H9 (cell line): Measurements from ENCODE around the gene PSPN. TPM values are rescaled to one million over a fixed set of nuclear protein-coding genes. Genes with fewer than 3 reads are reported as not detected.

Experiments
- DNase-seq: peaks from one replicate; pipeline ENCODE4 v3.0.0-alpha.2; 2017
- H2AFZ ChIP-seq: one replicate; pipeline ENCODE4 v1.6.1; 2013; ENCODE audit warnings: mild to moderate bottlenecking, low read length, control low read depth, moderate library complexity
- H2AK5ac ChIP-seq: 2 replicates; pipeline ENCODE4 v1.6.1; 2013; ENCODE audit warnings: low read length, control low read depth, mixed read lengths; ENCODE audit not compliant: insufficient read length
- H2BK120ac ChIP-seq: one replicate; pipeline ENCODE4 v1.6.1; 2013; ENCODE audit warnings: low read depth, mild to moderate bottlenecking, low read length, control low read depth, inconsistent platforms; ENCODE audit not compliant: poor library complexity, severe bottlenecking
- H2BK12ac ChIP-seq: 2 replicates; pipeline ENCODE4 v1.6.1; 2013; ENCODE audit warnings: low read length, control low read depth, mixed read lengths, low read depth; ENCODE audit not compliant: insufficient read length
- H2BK15ac ChIP-seq: 2 replicates; pipeline ENCODE4 v1.6.1; 2013; ENCODE audit warnings: low read depth, low read length, control low read depth
- H2BK20ac ChIP-seq: one replicate; pipeline ENCODE4 v1.6.1; 2013; ENCODE audit warnings: low read depth, mild to moderate bottlenecking, low read length, control low read depth, inconsistent platforms; ENCODE audit not compliant: poor library complexity, severe bottlenecking
- H2BK5ac ChIP-seq: 2 replicates; pipeline ENCODE4 v1.6.1; 2013; ENCODE audit warnings: low read length, control low read depth, mixed read lengths; ENCODE audit not compliant: insufficient read length
- H3K14ac ChIP-seq: 2 replicates; pipeline ENCODE4 v1.6.1; 2013; ENCODE audit warnings: low read length, control low read depth; ENCODE audit not compliant: insufficient read depth
- H3K18ac ChIP-seq: 2 replicates; pipeline ENCODE4 v1.6.1; 2013; ENCODE audit warnings: low read depth, mild to moderate bottlenecking, mixed read lengths, low read length, control low read depth; ENCODE audit not compliant: insufficient read length
- H3K23ac ChIP-seq: 2 replicates; pipeline ENCODE4 v1.6.1; 2013; ENCODE audit warnings: low read length, control low read depth, mixed read lengths, low read depth; ENCODE audit not compliant: insufficient read length
- H3K23me2 ChIP-seq: 2 replicates; pipeline ENCODE4 v1.6.1; 2013; ENCODE audit warnings: low read depth, mild to moderate bottlenecking, mixed read lengths, low read length, control low read depth; ENCODE audit not compliant: insufficient read length, poor library complexity, severe bottlenecking
- H3K27ac ChIP-seq: 2 replicates; pipeline ENCODE4 v1.5.1; 2013; ENCODE audit warnings: low read length, control low read depth, mixed read lengths, low read depth; ENCODE audit not compliant: insufficient read length
- H3K27me3 ChIP-seq: 2 replicates; pipeline ENCODE4 v1.6.1; 2013; ENCODE audit warnings: low read length, control low read depth, inconsistent platforms; ENCODE audit not compliant: insufficient read depth
- H3K4ac ChIP-seq: 2 replicates; pipeline ENCODE4 v1.6.1; 2013; ENCODE audit warnings: low read depth, mild to moderate bottlenecking, control low read depth, inconsistent platforms, low read length, moderate library complexity
- H3K4me1 ChIP-seq: 2 replicates; pipeline ENCODE4 v1.6.1; 2013; ENCODE audit warnings: low read length, control low read depth, inconsistent platforms; ENCODE audit not compliant: insufficient read depth
- H3K4me2 ChIP-seq: 2 replicates; pipeline ENCODE4 v1.6.1; 2013; ENCODE audit warnings: low read length, control low read depth, mixed read lengths; ENCODE audit not compliant: insufficient read length, insufficient read depth
- H3K56ac ChIP-seq: 2 replicates; pipeline ENCODE4 v1.6.1; 2013; ENCODE audit warnings: low read depth, mild to moderate bottlenecking, mixed read lengths, low read length, control low read depth; ENCODE audit not compliant: insufficient read length
- H3K79me1 ChIP-seq: 2 replicates; pipeline ENCODE4 v1.6.1; 2013; ENCODE audit warnings: low read depth, mild to moderate bottlenecking, moderate library complexity, low read length, control low read depth, inconsistent platforms; ENCODE audit not compliant: insufficient read depth, poor library complexity, severe bottlenecking
- H3K79me2 ChIP-seq: 2 replicates; pipeline ENCODE4 v1.6.1; 2013; ENCODE audit warnings: low read length, control low read depth, inconsistent platforms; ENCODE audit not compliant: insufficient read depth
- H3K9ac ChIP-seq: 2 replicates; pipeline ENCODE4 v1.6.1; 2013; ENCODE audit warnings: low read length, control low read depth, mixed read lengths; ENCODE audit not compliant: insufficient read length; ENCODE audit errors: extremely low read depth
- H3K9me3 ChIP-seq: one replicate; pipeline ENCODE4 v1.6.1; 2013; ENCODE audit warnings: low read depth, low read length, inconsistent platforms; ENCODE audit not compliant: control insufficient read depth
- H3T11ph ChIP-seq: one replicate; pipeline ENCODE4 v1.6.1; 2013; ENCODE audit warnings: mild to moderate bottlenecking, low read length, control low read depth, inconsistent platforms
- H4K20me1 ChIP-seq: one replicate; pipeline ENCODE4 v1.6.1; 2013; ENCODE audit not compliant: control insufficient read depth, insufficient read length, insufficient read depth
- H4K5ac ChIP-seq: 2 replicates; pipeline ENCODE4 v1.6.1; 2013; ENCODE audit warnings: low read depth, mild to moderate bottlenecking, mixed read lengths, low read length, control low read depth; ENCODE audit not compliant: insufficient read length
- H4K8ac ChIP-seq: replicated peaks from 2 replicates; pipeline ENCODE4 v1.6.1; 2013; ENCODE audit warnings: low read length, control low read depth, mixed read lengths, low read depth; ENCODE audit not compliant: insufficient read length
- H4K91ac ChIP-seq: 2 replicates; pipeline ENCODE4 v1.6.1; 2013; ENCODE audit warnings: low read depth, mild to moderate bottlenecking, moderate library complexity, mixed read lengths, low read length, control low read depth; ENCODE audit not compliant: insufficient read length
- H3K27ac Mint-ChIP-seq, 3 experiments: 2 replicates in 2 of 3; 3 replicates in 1 of 3; pipeline ENCODE4 v1.8.0; 2020 to 2021; ENCODE audit warnings: mixed read lengths in 3 of 3, mild to moderate bottlenecking in 1 of 3, moderate library complexity in 1 of 3
- H3K27me3 Mint-ChIP-seq: 2 replicates; pipeline ENCODE4 v1.8.0; 2021; ENCODE audit warnings: low read depth, mild to moderate bottlenecking, moderate library complexity, mixed read lengths
- H3K36me3 Mint-ChIP-seq, 3 experiments: 2 replicates in 2 of 3; 3 replicates in 1 of 3; pipeline ENCODE4 v1.8.0; 2020 to 2021; ENCODE audit warnings: low read depth in 3 of 3, mixed read lengths in 3 of 3; ENCODE audit not compliant: insufficient read depth in 1 of 3
- H3K4me1 Mint-ChIP-seq, 2 experiments: 2 replicates each; pipeline ENCODE4 v1.8.0; 2020; ENCODE audit warnings: mixed read lengths in 2 of 2
- H3K4me3 Mint-ChIP-seq, 2 experiments: 2 replicates in 1 of 2; 3 replicates in 1 of 2; pipeline ENCODE4 v1.8.0; 2020 to 2021; ENCODE audit warnings: mild to moderate bottlenecking in 2 of 2, mixed read lengths in 2 of 2, moderate library complexity in 1 of 2
- H3K9me3 Mint-ChIP-seq, 2 experiments: 2 replicates in 1 of 2; 3 replicates in 1 of 2; pipeline ENCODE4 v1.8.0; 2020; ENCODE audit warnings: mild to moderate bottlenecking in 2 of 2, mixed read lengths in 2 of 2, moderate library complexity in 1 of 2
- WGBS: extraction: QIAGEN DNeasy Blood & Tissue Kit; methylation state at CpG from one replicate; pipeline ENCODE4 v1.1.7; 2013; ENCODE audit warnings: missing lambda C conversion rate, low lambda C conversion rate, mixed read lengths; ENCODE audit not compliant: insufficient read length; ENCODE audit errors: extremely low coverage; 5-methylcytosine and 5-hydroxymethylcytosine counted together
- total RNA-seq: library from RNA; stranded (reverse); gene quantifications from 2 replicates; pipeline ENCODE4 v1.2.1, GENCODE V29; 2021
- TF ChIP-seq, protein P1 (sequence below): fragments of 200-600 bp; sonication (generic); conservative IDR thresholded peaks from 3 replicates; pipeline ENCODE4 v1.8.0; 2021; ENCODE audit warnings: antibody characterized with exemption, mild to moderate bottlenecking

The PSPN gene
- total RNA-seq, 1 experiment from 2014 or later, result 2.1 TPM

DNA sequence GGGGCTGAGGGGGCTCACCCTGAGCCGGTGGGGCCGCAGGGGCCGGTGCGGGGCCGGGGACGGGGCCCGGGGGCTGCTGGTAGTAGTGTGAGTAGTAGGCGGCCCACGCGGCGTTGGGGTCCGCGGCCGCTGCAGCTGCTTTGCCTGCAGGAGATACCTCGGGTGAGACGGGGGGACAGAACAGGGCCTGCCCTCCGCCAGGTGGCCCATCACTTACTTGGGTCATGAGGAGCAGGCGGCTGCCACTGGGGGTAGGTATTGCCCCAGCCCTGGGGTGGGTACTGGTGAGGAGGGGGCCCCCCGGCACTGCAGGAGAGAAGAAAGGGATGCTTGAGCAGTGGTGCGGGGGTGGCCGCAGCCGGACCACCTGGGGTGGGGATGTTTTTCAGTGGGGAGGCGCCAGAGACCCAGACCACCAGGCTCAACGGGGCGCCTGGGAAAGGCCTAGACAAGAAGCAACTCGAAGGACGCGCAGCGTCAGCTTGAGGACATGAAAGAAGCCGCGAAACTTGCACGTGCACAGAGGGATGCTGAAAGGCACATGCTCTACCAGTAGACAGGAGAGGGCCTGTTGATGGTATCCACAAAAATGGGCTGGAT, 40.0 kb upstream of the PSPN start:
- H3K9me3 Mint-ChIP-seq, result no peaks in the 10 kb centered on the region; a peak in 1 of 5 replicates
- no peak overlapping the region for H3K18ac ChIP-seq
- no peak overlapping the region for H4K8ac ChIP-seq
- H4K5ac ChIP-seq, result no peak overlapping the region
- no peak overlapping the region for H3T11ph ChIP-seq
- H4K91ac ChIP-seq, result no peak overlapping the region
- H3K4me3 Mint-ChIP-seq, result no peak overlapping the region
- no peaks in the 10 kb centered on the region for H3K9me3 ChIP-seq
- no peak overlapping the region for H3K14ac ChIP-seq
- no peak overlapping the region for H2BK20ac ChIP-seq
- no peak overlapping the region for H2BK5ac ChIP-seq
- peaks cover 3 to 21% of the 10 kb centered on the region in 2 experiments for H3K4me1 Mint-ChIP-seq
- DNase-seq, result no peak
- H3K9ac ChIP-seq, result no peak overlapping the region
- no peak overlapping the region for H2BK120ac ChIP-seq
- no peak overlapping the region for H2BK15ac ChIP-seq
- H2AFZ ChIP-seq, result no peak overlapping the region
- peaks cover 10% of the 10 kb centered on the region; the same call in 1 of the 2 replicates for H3K79me2 ChIP-seq
- no peaks in the 10 kb centered on the region for H3K27me3 Mint-ChIP-seq
- H3K79me1 ChIP-seq, result peaks cover 3% of the 10 kb centered on the region
- TF ChIP-seq, protein P1, sequence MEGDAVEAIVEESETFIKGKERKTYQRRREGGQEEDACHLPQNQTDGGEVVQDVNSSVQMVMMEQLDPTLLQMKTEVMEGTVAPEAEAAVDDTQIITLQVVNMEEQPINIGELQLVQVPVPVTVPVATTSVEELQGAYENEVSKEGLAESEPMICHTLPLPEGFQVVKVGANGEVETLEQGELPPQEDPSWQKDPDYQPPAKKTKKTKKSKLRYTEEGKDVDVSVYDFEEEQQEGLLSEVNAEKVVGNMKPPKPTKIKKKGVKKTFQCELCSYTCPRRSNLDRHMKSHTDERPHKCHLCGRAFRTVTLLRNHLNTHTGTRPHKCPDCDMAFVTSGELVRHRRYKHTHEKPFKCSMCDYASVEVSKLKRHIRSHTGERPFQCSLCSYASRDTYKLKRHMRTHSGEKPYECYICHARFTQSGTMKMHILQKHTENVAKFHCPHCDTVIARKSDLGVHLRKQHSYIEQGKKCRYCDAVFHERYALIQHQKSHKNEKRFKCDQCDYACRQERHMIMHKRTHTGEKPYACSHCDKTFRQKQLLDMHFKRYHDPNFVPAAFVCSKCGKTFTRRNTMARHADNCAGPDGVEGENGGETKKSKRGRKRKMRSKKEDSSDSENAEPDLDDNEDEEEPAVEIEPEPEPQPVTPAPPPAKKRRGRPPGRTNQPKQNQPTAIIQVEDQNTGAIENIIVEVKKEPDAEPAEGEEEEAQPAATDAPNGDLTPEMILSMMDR, result no peak
- H3K23ac ChIP-seq, result no peak overlapping the region
- WGBS, result no CpG with 5 or more reads among the region's 32 CpGs
- peaks cover 37 to 75% (median 75%) of the 10 kb centered on the region in 3 experiments for H3K36me3 Mint-ChIP-seq
- H4K20me1 ChIP-seq, result no peaks in the 10 kb centered on the region
- no peaks in the 10 kb centered on the region for H3K4me1 ChIP-seq
- peak overlapping the region in 1 of 3 experiments; percentile 72; a peak in 1 of 7 replicates for H3K27ac Mint-ChIP-seq
- no peak overlapping the region for H2BK12ac ChIP-seq
- H3K4me2 ChIP-seq, result no peak overlapping the region
- H3K27me3 ChIP-seq, result no peaks in the 10 kb centered on the region
- no peak overlapping the region for H3K27ac ChIP-seq
- no peak overlapping the region for H3K56ac ChIP-seq
- no peak overlapping the region for H2AK5ac ChIP-seq
- H3K23me2 ChIP-seq, result no peaks in the 10 kb centered on the region
- H3K4ac ChIP-seq, result no peak overlapping the region
